HG02642 (cell line): ENCODE measurements around the gene KRT26.

Experiments
- ATAC-seq: cut with Tn5 transposase; IDR thresholded peaks from one replicate; pipeline ENCODE4 v1.9.1; 2021; ENCODE audit warnings: mild to moderate bottlenecking; ENCODE audit not compliant: unreplicated experiment, poor library complexity

Gene KRT26

DNA sequence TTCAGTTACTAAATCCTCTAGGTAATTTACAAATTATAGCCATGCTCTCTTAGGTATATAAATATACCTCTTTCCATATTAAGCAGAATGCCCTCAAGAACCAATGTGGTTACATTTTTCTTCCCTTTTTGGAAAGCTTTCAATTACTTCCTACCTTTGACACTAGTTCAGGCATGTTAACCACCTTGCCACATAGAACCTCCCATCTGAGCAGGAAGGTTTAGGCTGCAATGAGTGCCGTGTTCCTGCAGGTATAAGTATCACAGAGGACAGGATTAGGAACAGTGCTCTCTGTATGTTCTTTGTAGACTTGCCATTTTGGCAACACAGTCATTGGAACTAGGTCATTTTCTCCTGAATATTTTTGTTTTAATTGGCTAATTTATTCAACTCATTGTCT is 37.0 kb downstream of the KRT26 start:
- ATAC-seq, result no peak

DNA sequence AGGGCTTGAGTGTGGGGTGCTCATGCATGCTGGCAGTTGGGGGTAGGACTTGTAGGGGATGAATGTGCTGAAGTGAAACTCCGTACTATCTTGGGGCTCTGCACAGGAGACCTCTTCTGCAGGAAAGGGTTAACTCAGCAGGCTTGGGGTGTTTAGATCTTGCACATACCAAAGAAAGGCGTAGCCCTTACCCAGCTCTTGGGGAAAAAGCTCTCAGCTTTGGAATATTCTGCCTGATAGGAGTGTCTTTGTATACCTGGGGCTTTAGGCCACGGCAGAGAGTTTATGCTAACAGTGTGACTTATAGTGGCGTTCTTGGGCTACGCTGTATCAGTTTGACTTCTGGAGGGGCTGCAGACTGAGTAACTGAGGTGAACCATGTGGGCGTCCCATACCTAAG is 38.0 kb downstream of the KRT26 start:
- ATAC-seq, result no peak

GRCh38 chr17:40730970-40731369 is 41.0 kb downstream of the KRT26 start:
- no peak for ATAC-seq

GRCh38 chr17:40727447-40728231 is 44.4 kb downstream of the KRT26 start:
- no peak for ATAC-seq

- no peak for ATAC-seq
Measured at GRCh38 chr17:40726919-40727318, 45.1 kb downstream of the KRT26 start.

- no peak for ATAC-seq
Measured at GRCh38 chr17:40724656-40725055, 47.3 kb downstream of the KRT26 start.

DNA sequence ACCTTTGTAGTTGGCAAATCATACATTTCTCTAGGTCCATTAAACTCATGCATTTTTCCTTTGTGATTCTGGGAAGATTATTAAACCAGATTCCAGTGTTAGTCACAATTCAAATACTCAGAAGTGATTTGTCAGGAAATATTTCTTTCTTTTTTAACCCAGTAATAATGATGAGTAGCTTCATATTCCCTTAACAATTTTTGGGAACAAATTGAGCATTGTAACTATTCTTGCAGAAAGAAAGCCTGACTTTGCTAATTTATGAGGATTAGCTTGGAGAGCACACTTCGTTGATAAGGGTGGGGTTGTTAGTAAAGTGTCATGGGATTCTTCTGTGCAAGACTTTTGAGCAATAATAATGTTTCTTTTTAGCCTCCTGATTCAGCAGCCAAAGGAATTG is 49.8 kb downstream of the KRT26 start:
- ATAC-seq, result no peak

DNA sequence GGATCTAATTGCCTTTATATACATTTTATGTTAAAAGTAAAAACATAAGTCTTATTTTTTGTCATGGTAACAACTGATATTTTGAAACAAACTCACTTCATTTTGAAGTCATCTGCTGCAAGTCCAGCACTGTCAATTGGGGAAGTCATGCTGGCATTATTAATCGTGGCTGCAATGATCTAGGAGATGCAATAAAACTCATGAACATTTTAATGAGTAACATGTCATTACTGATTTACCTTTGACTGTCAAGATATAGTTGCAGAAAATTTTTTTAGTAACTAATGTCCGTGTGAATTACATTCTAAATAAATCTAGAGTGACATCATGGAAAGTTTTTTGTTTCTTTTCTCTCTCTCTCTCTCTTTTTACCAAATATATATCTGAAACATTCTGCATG is 51.1 kb downstream of the KRT26 start:
- no peak for ATAC-seq

- no peak for ATAC-seq
Measured at GRCh38 chr17:40718930-40719329, 53.1 kb downstream of the KRT26 start.

GRCh38 chr17:40717776-40718175 is 54.2 kb downstream of the KRT26 start:
- no peak for ATAC-seq
